GM10266 (cell line): Measurements from ENCODE around the gene MST1.

Experiments
- DNase-seq: peaks from one replicate; pipeline ENCODE4 v3.0.0; 2012; ENCODE audit errors: extremely low spot score
- TF ChIP-seq, protein P1 (sequence below): IDR thresholded peaks from 2 replicates; pipeline ENCODE4 v1.5.1; 2012; ENCODE audit warnings: mild to moderate bottlenecking, low read depth; ENCODE audit not compliant: control insufficient read depth, insufficient read depth; ENCODE audit errors: missing control alignments

MST1 gene

GRCh38 chr3:49662021-49662420 is 27.3 kb downstream of the MST1 start:
- DNase-seq, result no peak
- TF ChIP-seq, protein P1, sequence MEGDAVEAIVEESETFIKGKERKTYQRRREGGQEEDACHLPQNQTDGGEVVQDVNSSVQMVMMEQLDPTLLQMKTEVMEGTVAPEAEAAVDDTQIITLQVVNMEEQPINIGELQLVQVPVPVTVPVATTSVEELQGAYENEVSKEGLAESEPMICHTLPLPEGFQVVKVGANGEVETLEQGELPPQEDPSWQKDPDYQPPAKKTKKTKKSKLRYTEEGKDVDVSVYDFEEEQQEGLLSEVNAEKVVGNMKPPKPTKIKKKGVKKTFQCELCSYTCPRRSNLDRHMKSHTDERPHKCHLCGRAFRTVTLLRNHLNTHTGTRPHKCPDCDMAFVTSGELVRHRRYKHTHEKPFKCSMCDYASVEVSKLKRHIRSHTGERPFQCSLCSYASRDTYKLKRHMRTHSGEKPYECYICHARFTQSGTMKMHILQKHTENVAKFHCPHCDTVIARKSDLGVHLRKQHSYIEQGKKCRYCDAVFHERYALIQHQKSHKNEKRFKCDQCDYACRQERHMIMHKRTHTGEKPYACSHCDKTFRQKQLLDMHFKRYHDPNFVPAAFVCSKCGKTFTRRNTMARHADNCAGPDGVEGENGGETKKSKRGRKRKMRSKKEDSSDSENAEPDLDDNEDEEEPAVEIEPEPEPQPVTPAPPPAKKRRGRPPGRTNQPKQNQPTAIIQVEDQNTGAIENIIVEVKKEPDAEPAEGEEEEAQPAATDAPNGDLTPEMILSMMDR, result no peak

GRCh38 chr3:49661281-49661680 is 28.0 kb downstream of the MST1 start:
- DNase-seq, result no peak
- TF ChIP-seq, protein P1, result no peak

DNA sequence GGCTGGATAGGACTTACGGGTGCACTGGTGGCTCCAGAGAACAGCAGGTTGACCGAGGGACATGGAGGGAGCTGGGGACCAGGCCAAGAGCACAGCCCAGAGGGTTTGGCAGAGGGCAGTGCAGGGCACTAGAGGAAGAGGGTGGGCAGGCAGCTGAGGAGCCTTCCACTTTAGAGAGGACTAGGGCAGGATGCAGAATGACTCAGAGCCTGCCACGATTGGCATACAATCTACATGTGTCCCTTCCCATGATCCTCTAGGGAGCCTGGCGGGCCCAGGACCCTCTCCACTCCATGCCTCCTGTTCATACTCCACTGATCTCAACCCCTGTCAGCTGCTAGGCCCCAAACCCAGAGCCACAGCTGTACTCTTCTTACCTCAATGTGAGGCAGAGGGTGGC is 29.5 kb downstream of the MST1 start:
- TF ChIP-seq, protein P1, result no peak

GRCh38 chr3:49658711-49659110 is 30.6 kb downstream of the MST1 start:
- DNase-seq, result no peak
- TF ChIP-seq, protein P1, result no peak

More for the DNA sequence above, 29.5 kb downstream of the MST1 start:
- no peak for DNase-seq

DNA sequence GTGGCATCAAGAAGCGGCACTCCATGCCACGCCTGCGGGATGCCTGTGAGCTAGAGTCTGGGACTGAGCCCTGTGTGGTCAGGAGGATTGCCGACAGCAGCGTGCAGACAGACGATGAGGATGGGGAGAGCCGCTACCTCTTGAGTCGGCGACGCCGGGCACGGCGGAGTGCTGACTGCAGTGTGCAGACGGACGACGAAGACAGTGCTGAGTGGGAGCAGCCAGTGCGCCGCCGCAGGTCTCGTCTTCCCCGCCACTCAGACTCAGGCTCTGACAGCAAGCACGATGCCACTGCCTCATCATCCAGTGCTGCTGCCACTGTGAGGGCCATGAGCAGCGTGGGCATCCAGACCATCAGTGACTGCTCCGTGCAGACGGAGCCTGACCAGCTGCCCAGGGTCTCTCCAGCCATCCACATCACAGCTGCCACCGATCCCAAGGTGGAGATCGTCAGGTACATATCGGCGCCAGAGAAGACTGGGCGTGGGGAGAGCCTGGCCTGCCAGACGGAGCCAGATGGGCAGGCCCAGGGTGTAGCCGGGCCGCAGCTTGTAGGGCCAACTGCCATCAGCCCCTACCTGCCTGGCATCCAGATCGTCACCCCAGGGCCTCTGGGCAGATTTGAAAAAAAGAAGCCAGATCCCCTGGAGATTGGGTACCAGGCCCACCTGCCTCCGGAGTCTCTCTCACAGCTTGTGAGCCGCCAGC is 31.9 kb downstream of the MST1 start:
- TF ChIP-seq, protein P1, result no peak
- DNase-seq, result no peak

- TF ChIP-seq, protein P1, result no peak
- no peak for DNase-seq
These were observed 32.6 kb downstream of the MST1 start for GRCh38 chr3:49656541-49657112.

- no peak for DNase-seq
These were observed 33.5 kb downstream of the MST1 start for GRCh38 chr3:49655731-49656285.

More at GRCh38 chr3:49655731-49656285, 33.5 kb downstream of the MST1 start:
- TF ChIP-seq, protein P1, result no peak
